WTC11 (cell line): Measurements from ENCODE around the gene GRAP2. TPM values are rescaled to one million over a fixed set of nuclear protein-coding genes. Genes with fewer than 3 reads are reported as not detected.
A peak's percentile ranks its signal among the peaks of the same experiment; 100 is the strongest.

Experiments used
- ATAC-seq: fragments of 200-7000 bp; cut with Tn5 transposase; 2 replicates; pipeline ENCODE4 v1.10.0; 2021; ENCODE audit warnings: mild to moderate bottlenecking, moderate library complexity
- CTCF ChIA-PET: fragments of 300-600 bp; sonication (Branson Sonifier 250); formaldehyde crosslinking; loops from one replicate; lab custom pipeline; 2021; ENCODE audit warnings: antibody characterized with exemption; lab: Charles Lee
- POLR2A ChIA-PET: fragments of 350-600 bp; sonication (Branson Sonifier 250); formaldehyde crosslinking; loops from one replicate; lab custom pipeline; 2021; ENCODE audit warnings: antibody characterized with exemption; lab: Charles Lee
- DNase-seq: peaks from one replicate; pipeline ENCODE4 v3.0.0; 2021; ENCODE audit warnings: low spot score
- H3K27ac Mint-ChIP-seq: 2 replicates; pipeline ENCODE4 v1.8.0; 2021; ENCODE audit warnings: mixed read lengths
- H3K27me3 Mint-ChIP-seq: 2 replicates; pipeline ENCODE4 v1.8.0; 2021; ENCODE audit warnings: low read depth, mild to moderate bottlenecking, moderate library complexity, mixed read lengths
- H3K36me3 Mint-ChIP-seq: 2 replicates; pipeline ENCODE4 v1.8.0; 2021; ENCODE audit warnings: mixed read lengths
- H3K4me1 Mint-ChIP-seq: 2 replicates; pipeline ENCODE4 v1.8.0; 2022; ENCODE audit warnings: mixed read lengths
- H3K4me3 Mint-ChIP-seq: 2 replicates; pipeline ENCODE4 v1.8.0; 2021; ENCODE audit warnings: mild to moderate bottlenecking, moderate library complexity, mixed read lengths
- H3K9me3 Mint-ChIP-seq: 2 replicates; pipeline ENCODE4 v1.8.0; 2021; ENCODE audit warnings: mixed read lengths
- MYBL2 ChIP-seq: sonication (generic); formaldehyde crosslinking; IDR thresholded peaks from 2 replicates; pipeline ENCODE4 v1.8.1; 2023; ENCODE audit warnings: mild to moderate bottlenecking, moderate library complexity, missing genetic modification reagents
- NR1H2 ChIP-seq: sonication (generic); formaldehyde crosslinking; IDR thresholded peaks from 2 replicates; pipeline ENCODE4 v1.9.0; 2021; ENCODE audit warnings: mild to moderate bottlenecking, moderate library complexity, missing genetic modification reagents
- RELA ChIP-seq: sonication (generic); formaldehyde crosslinking; IDR thresholded peaks from 2 replicates; pipeline ENCODE4 v1.8.1; 2022; ENCODE audit warnings: missing genetic modification reagents, mild to moderate bottlenecking, borderline replicate concordance
- RORB ChIP-seq: fragments of 250-450 bp; sonication (Bioruptor Pico); IDR thresholded peaks from 2 replicates; pipeline ENCODE4 v1.9.0; 2021; ENCODE audit warnings: mild to moderate bottlenecking
- SOX15 ChIP-seq: fragments of 250-450 bp; sonication (Bioruptor Pico); IDR thresholded peaks from 2 replicates; pipeline ENCODE4 v1.9.0; 2021; ENCODE audit warnings: mild to moderate bottlenecking
- TEAD4 ChIP-seq: sonication (generic); formaldehyde crosslinking; IDR thresholded peaks from 2 replicates; pipeline ENCODE4 v1.8.0; 2022; ENCODE audit warnings: mild to moderate bottlenecking, missing genetic modification reagents
- ZMAT4 ChIP-seq: fragments of 250-450 bp; sonication (Bioruptor Pico); IDR thresholded peaks from 2 replicates; pipeline ENCODE4 v1.9.0; 2021; ENCODE audit warnings: mild to moderate bottlenecking
- ZNF263 ChIP-seq: sonication (generic); formaldehyde crosslinking; IDR thresholded peaks from 2 replicates; pipeline ENCODE4 v1.8.1; 2022; ENCODE audit warnings: low read depth, mild to moderate bottlenecking, moderate library complexity, missing genetic modification reagents
- ZNF281 ChIP-seq: sonication (generic); formaldehyde crosslinking; IDR thresholded peaks from 2 replicates; pipeline ENCODE4 v1.8.0; 2023; ENCODE audit warnings: mild to moderate bottlenecking, missing genetic modification reagents
- total RNA-seq: library from RNA; stranded (reverse); gene quantifications from 3 replicates; pipeline ENCODE4 v1.2.3, GENCODE V29; 2021

GRAP2 gene
- total RNA-seq, 1 experiment from 2014 or later = 0.33 TPM

DNA sequence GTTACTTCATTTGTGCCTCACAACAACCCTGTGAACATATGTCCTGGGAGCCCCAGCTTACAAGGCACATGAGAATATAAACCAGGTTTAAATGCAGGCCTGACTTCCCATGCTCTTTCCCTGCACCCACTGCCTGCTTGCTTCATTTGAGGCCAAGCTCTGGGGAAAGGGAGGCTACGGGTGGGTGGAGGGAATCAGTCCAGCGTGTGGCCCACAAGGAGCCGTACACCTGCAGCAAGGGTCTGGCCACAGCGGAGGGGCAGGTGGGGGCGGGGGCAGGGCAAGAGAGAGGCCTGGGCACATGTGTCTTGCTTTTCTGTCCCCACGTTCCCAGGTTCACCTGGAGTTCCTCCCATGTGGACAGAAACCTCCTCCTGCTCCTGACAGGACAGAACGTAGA lies 120.1 kb downstream of the GRAP2 start (continued):
- TF ChIP-seq SOX15 (CRISPR knock-in tag) = no peak

DNA sequence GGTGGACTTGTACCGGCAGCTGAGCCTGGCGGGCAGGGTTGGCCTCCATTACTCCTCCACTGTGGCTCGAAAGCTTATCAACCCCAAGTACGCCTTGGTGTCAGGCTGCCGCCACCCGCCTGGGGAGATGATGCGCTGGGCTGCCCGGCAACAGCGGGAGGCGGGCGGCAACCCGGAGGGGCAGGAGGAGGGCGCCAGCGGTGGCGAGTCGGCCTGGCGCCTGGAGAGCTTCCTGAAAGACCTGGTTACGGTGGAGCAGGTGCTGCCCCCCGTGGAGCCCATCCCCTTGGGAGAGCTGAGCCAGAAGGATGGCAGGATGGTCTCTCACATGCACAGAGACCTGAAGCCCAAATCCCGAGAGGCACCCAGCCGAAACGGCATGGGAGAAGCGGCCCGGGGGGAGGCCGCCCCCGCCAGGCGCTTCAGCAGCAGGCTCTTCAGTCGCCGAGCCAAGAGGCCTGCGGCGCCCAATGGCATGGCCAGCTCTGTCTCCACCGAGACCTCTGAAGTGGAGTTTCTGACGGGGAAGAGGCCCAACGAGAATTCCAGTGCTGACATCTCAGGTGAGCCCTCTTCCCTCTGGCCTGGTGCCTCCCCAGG lies 120.6 kb downstream of the GRAP2 start:
- POLR2A ChIA-PET = interaction anchor here (1.2 kb wide), 1 partner anchor 12 kb away, joined by 3 read pairs; no protein-coding TSS in a partner anchor
- H3K4me1 Mint-ChIP-seq = peaks cover 11% of the 10 kb centered on the region
- H3K4me3 Mint-ChIP-seq = no peak overlapping the region
- no peaks in the 10 kb centered on the region for H3K9me3 Mint-ChIP-seq
- TF ChIP-seq ZNF281 (CRISPR knock-in tag) = no peak
- no peak for ATAC-seq
- H3K27me3 Mint-ChIP-seq = no peaks in the 10 kb centered on the region
- H3K27ac Mint-ChIP-seq = no peak overlapping the region
- H3K36me3 Mint-ChIP-seq = peaks cover 23% of the 10 kb centered on the region
- DNase-seq = no peak
- CTCF ChIA-PET = interaction anchor here (1.0 to 2.8 kb wide), 4 partner anchors 12 to 89 kb away, joined by 3 to 13 read pairs (median 6); partner anchors contain the start of gene FAM83F

DNA sequence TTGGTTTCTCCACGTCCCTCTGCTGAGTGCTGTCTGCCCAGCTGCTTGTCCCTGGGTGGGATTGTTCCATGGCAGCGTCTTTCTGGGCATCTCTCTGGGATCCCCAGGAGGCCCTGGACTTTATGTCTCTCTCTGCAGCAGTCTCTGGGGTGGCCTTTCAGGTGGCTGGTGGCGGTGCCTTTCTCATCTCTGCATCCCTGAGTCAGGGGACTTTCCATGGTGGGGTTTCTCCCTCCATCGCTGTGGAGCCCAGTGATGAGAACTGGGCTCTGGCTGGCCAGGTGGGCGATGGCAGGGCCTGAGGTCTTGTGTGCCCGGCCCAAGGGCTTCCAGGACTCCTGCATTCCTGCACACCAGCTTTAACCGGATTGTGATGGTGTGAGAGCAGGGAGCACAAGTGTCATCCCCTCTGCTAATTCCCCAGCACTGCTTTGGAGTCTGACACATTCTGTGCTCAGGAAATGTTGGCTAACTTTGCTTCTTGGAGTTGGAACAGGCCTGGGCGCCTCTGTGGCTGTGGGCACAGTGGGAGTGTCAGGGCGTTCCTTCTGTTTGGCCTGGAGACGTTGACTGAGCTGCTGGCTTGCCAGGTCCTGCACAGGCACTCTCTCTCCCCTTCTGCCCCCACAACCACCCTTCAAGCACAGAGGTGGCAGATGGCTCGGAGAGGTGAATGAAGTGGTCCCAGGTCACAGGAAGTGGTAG lies 121.8 kb downstream of the GRAP2 start:
- TF ChIP-seq NR1H2 (CRISPR knock-in tag) = no peak
- no peak for TF ChIP-seq MYBL2 (CRISPR knock-in tag)
- TF ChIP-seq ZNF263 (CRISPR knock-in tag) = no peak
- no peak for TF ChIP-seq RELA
- TF ChIP-seq RORB (CRISPR knock-in tag) = no peak
- no peak for TF ChIP-seq TEAD4 (CRISPR knock-in tag)
- TF ChIP-seq ZMAT4 (CRISPR knock-in tag) = no peak
- TF ChIP-seq, all 79 proteins: peak for 0
- ChIA-PET CTCF (interaction anchor here (1.3 to 4.1 kb wide), 10 partner anchors 13 to 274 kb away, joined by 3 to 146 read pairs (median 14); no protein-coding TSS in a partner anchor), POLR2A (interaction anchor here (1.2 kb wide), 1 partner anchor 13 kb away, joined by 3 read pairs; no protein-coding TSS in a partner anchor)
- no peak overlapping the region for H3K4me3 Mint-ChIP-seq
- H3K9me3 Mint-ChIP-seq = no peaks in the 10 kb centered on the region
- H3K27ac Mint-ChIP-seq = peak overlapping the region; percentile 63
- peaks cover 23% of the 10 kb centered on the region for H3K36me3 Mint-ChIP-seq
- no peaks in the 10 kb centered on the region for H3K27me3 Mint-ChIP-seq
- no peak for ATAC-seq
- DNase-seq = no peak
- peaks cover 11% of the 10 kb centered on the region for H3K4me1 Mint-ChIP-seq

Other genes with a start within 250 kb of the GRAP2 start
- gene ENTHD1, start 7.3 kb upstream of the GRAP2 start, total RNA-seq = not detected in 3 replicates
- gene TMA7B, start 59.3 kb downstream of the GRAP2 start, total RNA-seq = not detected in 3 replicates
- gene FAM83F, start 93.9 kb downstream of the GRAP2 start, total RNA-seq = 33.8 to 43.1 TPM (median 35.4 TPM) in 3 replicates